ENCODE results near the gene LNPK. TPM values are rescaled to one million over a fixed set of nuclear protein-coding genes. Genes with fewer than 3 reads are reported as not detected.

The LNPK gene
- total RNA-seq, 1 experiment from 2014 or later, result 43.8 TPM

DNA sequence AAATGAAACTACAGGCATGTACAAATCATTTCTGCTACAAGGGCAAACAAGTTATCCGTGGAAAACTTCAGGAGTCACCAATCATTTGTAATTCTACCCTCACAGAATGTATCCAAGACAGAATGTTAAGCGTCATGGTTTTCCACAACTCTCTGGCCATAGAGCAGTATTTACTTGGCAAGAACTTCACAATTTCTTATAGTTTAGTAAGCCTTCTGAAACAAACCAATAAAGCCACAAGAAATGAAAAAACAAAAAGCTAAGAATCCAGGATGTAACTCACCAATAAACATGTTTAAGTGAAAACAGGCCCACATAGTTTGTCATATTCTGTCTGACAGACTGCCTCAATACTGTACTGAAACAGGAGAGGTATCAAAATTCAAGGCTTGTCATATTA is 70.3 kb downstream of the LNPK start:
- no peak overlapping the region for H3K4me2 ChIP-seq

DNA sequence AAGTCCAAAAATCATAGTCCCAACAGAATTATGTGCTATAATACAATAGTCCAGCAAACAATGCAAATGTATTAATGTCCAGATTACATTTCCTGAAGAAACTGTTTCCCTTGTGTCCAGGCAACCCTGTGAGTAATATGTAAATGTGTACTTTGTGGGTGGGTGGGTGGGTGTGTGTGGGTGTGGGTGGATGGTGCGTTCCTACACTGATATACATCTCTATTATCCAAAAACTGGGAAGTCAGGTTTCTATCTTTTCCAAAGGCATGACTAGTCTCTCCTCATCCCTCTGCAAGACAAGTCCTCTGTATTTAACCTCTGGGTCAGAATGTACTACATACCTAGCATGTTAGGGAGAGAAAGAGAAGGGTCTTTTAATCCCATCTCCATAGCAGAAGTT is 71.6 kb downstream of the LNPK start:
- H3K36me3 ChIP-seq (ENCODE audit: low read depth), result peaks cover 8% of the 10 kb centered on the region
- ChIA-PET POLR2A (ENCODE audit: unreplicated experiment) (no interaction called here), CTCF (no interaction called here)
- DNase-seq, result peak; percentile 56 to 79
- H3K27me3 ChIP-seq (ENCODE audit: insufficient read depth, low read depth), result no peaks in the 10 kb centered on the region
- no peaks in the 10 kb centered on the region for H4K20me1 ChIP-seq (ENCODE audit: insufficient read depth)
- H3F3A ChIP-seq (ENCODE audit: insufficient read depth, low read depth), result peaks cover 3% of the 10 kb centered on the region; the same call in 1 of the 2 replicates
- H3K27ac ChIP-seq, result 0 out of 2 replicates have a peak overlapping the region, but pooled peaks have one; percentile 4
- H2AFZ ChIP-seq, result no peak overlapping the region
- intact Hi-C loops (cut with micrococcal nuclease; ENCODE audit: unreplicated experiment), result loop anchor here (1.0 to 5.0 kb wide), 2 partner anchors 72 to 1312 kb away; partner anchors contain the start of gene LNPK
- H3K79me2 ChIP-seq (ENCODE audit: low read depth), result no peaks in the 10 kb centered on the region
- no peak overlapping the region; the same call in 1 of the 2 replicates for H3K4me2 ChIP-seq
- no TSS peak for BruUV-seq (replicated peaks)
- no peak overlapping the region for H3K4me3 ChIP-seq
- H3K9me2 ChIP-seq (ENCODE audit: insufficient read depth), result no peaks in the 10 kb centered on the region
- H3K4me1 ChIP-seq (replicated peaks; ENCODE audit: insufficient read depth), result peaks cover 18% of the 10 kb centered on the region
- peaks cover 4% of the 10 kb centered on the region; the same call in 1 of the 2 replicates for H3K9me3 ChIP-seq (ENCODE audit: insufficient read depth, low read depth)
- TF ChIP-seq, protein P1, sequence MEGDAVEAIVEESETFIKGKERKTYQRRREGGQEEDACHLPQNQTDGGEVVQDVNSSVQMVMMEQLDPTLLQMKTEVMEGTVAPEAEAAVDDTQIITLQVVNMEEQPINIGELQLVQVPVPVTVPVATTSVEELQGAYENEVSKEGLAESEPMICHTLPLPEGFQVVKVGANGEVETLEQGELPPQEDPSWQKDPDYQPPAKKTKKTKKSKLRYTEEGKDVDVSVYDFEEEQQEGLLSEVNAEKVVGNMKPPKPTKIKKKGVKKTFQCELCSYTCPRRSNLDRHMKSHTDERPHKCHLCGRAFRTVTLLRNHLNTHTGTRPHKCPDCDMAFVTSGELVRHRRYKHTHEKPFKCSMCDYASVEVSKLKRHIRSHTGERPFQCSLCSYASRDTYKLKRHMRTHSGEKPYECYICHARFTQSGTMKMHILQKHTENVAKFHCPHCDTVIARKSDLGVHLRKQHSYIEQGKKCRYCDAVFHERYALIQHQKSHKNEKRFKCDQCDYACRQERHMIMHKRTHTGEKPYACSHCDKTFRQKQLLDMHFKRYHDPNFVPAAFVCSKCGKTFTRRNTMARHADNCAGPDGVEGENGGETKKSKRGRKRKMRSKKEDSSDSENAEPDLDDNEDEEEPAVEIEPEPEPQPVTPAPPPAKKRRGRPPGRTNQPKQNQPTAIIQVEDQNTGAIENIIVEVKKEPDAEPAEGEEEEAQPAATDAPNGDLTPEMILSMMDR (conservative IDR thresholded peaks at IDR 0.05), result no peak

More for the DNA sequence above, 70.3 kb downstream of the LNPK start:
- Histone ChIP-seq H3K27ac (no peak overlapping the region), H3K4me3 (no peak overlapping the region), H3K36me3 (ENCODE audit: low read depth) (peaks cover 8% of the 10 kb centered on the region), H3K9me3 (ENCODE audit: insufficient read depth, low read depth) (peaks cover 4% of the 10 kb centered on the region; the same call in 1 of the 2 replicates), H2AFZ (no peak overlapping the region), H3K79me2 (ENCODE audit: low read depth) (no peaks in the 10 kb centered on the region), H3K9me2 (ENCODE audit: insufficient read depth) (no peaks in the 10 kb centered on the region), H3K4me1 (replicated peaks; ENCODE audit: insufficient read depth) (peaks cover 18% of the 10 kb centered on the region), H3F3A (ENCODE audit: insufficient read depth, low read depth) (peaks cover 3% of the 10 kb centered on the region; the same call in 1 of the 2 replicates), H4K20me1 (ENCODE audit: insufficient read depth) (no peaks in the 10 kb centered on the region), H3K27me3 (ENCODE audit: insufficient read depth, low read depth) (no peaks in the 10 kb centered on the region)
- intact Hi-C loops (cut with micrococcal nuclease; ENCODE audit: unreplicated experiment), result loop anchor here (5.0 kb wide), 1 partner anchor 1310 kb away; no protein-coding TSS in a partner anchor
- CTCF ChIA-PET, result no interaction called here
- no peak for DNase-seq
- BruUV-seq (replicated peaks), result no TSS peak
- TF ChIP-seq, protein P1 (conservative IDR thresholded peaks at IDR 0.05), result no peak
- TF ChIP-seq EZH2 (IDR thresholded peaks at IDR 0.05; ENCODE audit: low read depth), result no peak
- POLR2A ChIA-PET (ENCODE audit: unreplicated experiment), result no interaction called here

DNA sequence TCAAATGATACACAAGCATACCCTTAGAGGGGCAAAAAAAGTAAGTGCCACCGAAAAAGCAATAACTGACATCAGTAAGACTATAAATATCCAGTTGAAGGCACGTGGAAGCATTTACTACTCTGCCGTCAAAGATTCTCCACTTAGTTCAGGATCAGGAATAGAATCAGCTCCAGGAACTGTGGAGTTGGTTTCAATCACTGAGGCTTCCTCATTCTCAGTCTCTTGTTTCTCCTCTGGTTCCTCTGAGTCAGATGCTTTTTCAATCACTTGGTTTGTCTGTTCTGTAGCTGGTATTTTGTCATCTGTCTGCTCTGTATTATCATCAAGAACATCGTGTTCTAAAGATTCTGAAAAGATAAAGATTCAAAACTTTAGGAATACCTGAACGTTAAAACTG is 72.2 kb downstream of the LNPK start:
- BruUV-seq (replicated peaks), result TSS peak; percentile 35
- DNase-seq, result peak; percentile 14 to 39

More for the DNA sequence above, 72.2 kb downstream of the LNPK start:
- Histone ChIP-seq H4K20me1 (ENCODE audit: insufficient read depth) (no peaks in the 10 kb centered on the region), H3K79me2 (ENCODE audit: low read depth) (no peaks in the 10 kb centered on the region), H3K36me3 (ENCODE audit: low read depth) (peaks cover 8% of the 10 kb centered on the region), H3K27ac (no peak overlapping the region), H3K9me2 (ENCODE audit: insufficient read depth) (no peaks in the 10 kb centered on the region), H3K9me3 (ENCODE audit: insufficient read depth, low read depth) (peaks cover 4% of the 10 kb centered on the region; the same call in 1 of the 2 replicates), H2AFZ (no peak overlapping the region), H3K27me3 (ENCODE audit: insufficient read depth, low read depth) (no peaks in the 10 kb centered on the region), H3K4me1 (replicated peaks; ENCODE audit: insufficient read depth) (peaks cover 18% of the 10 kb centered on the region), H3K4me2 (no peak overlapping the region), H3K4me3 (no peak overlapping the region), H3F3A (ENCODE audit: insufficient read depth, low read depth) (peaks cover 3% of the 10 kb centered on the region; the same call in 1 of the 2 replicates)
- ChIA-PET CTCF (no interaction called here), POLR2A (ENCODE audit: unreplicated experiment) (interaction anchor here (0.6 to 0.7 kb wide), 2 partner anchors 26 to 653 kb away, joined by 3 to 4 read pairs; no protein-coding TSS in a partner anchor)
- TF ChIP-seq, protein P1 (conservative IDR thresholded peaks at IDR 0.05), result no peak
- TF ChIP-seq EZH2 (IDR thresholded peaks at IDR 0.05; ENCODE audit: low read depth), result no peak
- intact Hi-C loops (cut with micrococcal nuclease; ENCODE audit: unreplicated experiment), result loop anchor here (1.0 to 5.0 kb wide), 3 partner anchors 72 to 1312 kb away; partner anchors contain the start of gene LNPK

Data from PC-9 (cell line).